OCI-LY1 (cell line): ENCODE data around the gene PACRG.

Experiments used
- EZH2 ChIP-seq: fragments of 200-600 bp; sonication (generic), shearing (Covaris generic); IDR thresholded peaks from 2 replicates; pipeline ENCODE4 v1.8.0; 2017; ENCODE audit warnings: borderline replicate concordance, mixed run types, mild to moderate bottlenecking, antibody characterized with exemption, low read length, moderate library complexity, mixed read lengths
- TF ChIP-seq, protein P1 (sequence below): fragments of 200-600 bp; sonication (generic), shearing (Covaris generic); IDR thresholded peaks from 2 replicates; pipeline ENCODE4 v1.5.1; 2017; ENCODE audit warnings: mild to moderate bottlenecking, antibody characterized with exemption, low read length, moderate library complexity, mixed read lengths

GRCh38 chr6:162681447-162681846 lies 46.3 kb upstream of the PACRG start:
- TF ChIP-seq, protein P1, sequence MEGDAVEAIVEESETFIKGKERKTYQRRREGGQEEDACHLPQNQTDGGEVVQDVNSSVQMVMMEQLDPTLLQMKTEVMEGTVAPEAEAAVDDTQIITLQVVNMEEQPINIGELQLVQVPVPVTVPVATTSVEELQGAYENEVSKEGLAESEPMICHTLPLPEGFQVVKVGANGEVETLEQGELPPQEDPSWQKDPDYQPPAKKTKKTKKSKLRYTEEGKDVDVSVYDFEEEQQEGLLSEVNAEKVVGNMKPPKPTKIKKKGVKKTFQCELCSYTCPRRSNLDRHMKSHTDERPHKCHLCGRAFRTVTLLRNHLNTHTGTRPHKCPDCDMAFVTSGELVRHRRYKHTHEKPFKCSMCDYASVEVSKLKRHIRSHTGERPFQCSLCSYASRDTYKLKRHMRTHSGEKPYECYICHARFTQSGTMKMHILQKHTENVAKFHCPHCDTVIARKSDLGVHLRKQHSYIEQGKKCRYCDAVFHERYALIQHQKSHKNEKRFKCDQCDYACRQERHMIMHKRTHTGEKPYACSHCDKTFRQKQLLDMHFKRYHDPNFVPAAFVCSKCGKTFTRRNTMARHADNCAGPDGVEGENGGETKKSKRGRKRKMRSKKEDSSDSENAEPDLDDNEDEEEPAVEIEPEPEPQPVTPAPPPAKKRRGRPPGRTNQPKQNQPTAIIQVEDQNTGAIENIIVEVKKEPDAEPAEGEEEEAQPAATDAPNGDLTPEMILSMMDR: no peak
- TF ChIP-seq EZH2: no peak
